GM12865 (cell line): Measurements from ENCODE around the gene NFIA.

ENCODE experiments used
- DNase-seq: peaks from one replicate; pipeline ENCODE4 v3.0.0; 2010; ENCODE audit warnings: low read depth
- H3K4me3 ChIP-seq: 2 replicates; pipeline ENCODE4 v1.5.1; 2011; ENCODE audit warnings: mild to moderate bottlenecking, low read depth, low read length, control low read depth
- CTCF ChIP-seq: IDR thresholded peaks from 2 replicates; pipeline ENCODE4 v1.5.1; 2011; ENCODE audit warnings: low read length, control low read depth, low read depth, inconsistent platforms; ENCODE audit not compliant: insufficient read depth; ENCODE audit errors: missing control alignments

NFIA gene

GRCh38 chr1:61397495-61397894 is 315.1 kb downstream of the NFIA start:
- no peak for TF ChIP-seq CTCF
- no peak for DNase-seq
- H3K4me3 ChIP-seq, result no peak overlapping the region

- no peak for TF ChIP-seq CTCF
- H3K4me3 ChIP-seq, result no peak overlapping the region
- DNase-seq, result no peak
Measured at GRCh38 chr1:61397935-61398334, 315.6 kb downstream of the NFIA start.

GRCh38 chr1:61399199-61399598 is 316.8 kb downstream of the NFIA start:
- no peak for TF ChIP-seq CTCF
- no peak overlapping the region for H3K4me3 ChIP-seq
- no peak for DNase-seq

DNA sequence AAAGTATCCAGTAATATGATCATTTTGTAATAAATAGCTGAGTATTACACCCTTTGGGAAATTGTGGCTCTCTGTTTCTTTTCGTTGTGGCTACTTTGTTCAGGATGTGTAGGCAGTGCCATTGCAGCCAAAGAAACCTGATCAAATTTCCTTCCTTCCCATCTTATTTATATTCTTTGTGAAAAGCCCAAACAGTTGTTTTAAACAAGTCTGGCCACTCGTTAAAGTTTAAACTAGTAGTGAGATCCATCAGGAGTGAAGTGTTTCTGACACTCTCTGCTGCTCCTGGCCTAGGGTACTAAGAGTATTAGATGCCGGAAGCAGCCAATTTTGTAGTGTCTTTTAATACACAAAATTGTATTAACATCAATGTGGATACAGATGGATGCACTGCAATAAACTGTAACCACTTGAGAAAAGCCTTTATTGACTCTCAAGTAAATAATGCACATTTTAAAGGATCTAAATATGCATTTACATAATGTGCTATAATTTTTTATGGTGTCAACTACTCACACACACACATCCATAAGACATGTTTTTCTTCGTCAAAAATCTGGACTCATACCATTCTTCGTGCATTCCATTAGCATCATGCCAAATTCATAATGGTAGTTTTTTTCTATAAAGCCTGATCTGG is 317.9 kb downstream of the NFIA start:
- DNase-seq, result no peak
- no peak overlapping the region for H3K4me3 ChIP-seq

DNA sequence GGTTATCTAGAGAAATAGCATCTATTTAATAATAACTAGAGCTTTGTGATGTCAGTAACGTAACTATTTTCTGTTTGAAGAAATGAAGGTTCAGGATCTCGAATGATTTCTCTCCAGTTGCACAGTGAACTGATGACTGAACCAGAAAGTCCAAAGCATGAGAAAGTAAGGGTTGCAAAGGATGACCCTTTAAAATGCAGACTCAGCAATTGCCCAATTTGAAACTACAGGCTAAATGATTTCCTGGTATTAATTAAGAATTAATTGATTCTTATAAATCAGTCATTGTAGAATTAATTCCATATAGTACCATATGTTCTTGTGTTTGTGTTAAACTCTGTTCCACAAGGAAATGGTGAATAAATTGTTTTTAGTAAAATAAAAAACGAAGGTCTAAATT is 318.6 kb downstream of the NFIA start:
- no peak for DNase-seq
- H3K4me3 ChIP-seq, result no peak overlapping the region
- TF ChIP-seq CTCF, result no peak

More for the DNA sequence above, 317.9 kb downstream of the NFIA start:
- TF ChIP-seq CTCF, result no peak

DNA sequence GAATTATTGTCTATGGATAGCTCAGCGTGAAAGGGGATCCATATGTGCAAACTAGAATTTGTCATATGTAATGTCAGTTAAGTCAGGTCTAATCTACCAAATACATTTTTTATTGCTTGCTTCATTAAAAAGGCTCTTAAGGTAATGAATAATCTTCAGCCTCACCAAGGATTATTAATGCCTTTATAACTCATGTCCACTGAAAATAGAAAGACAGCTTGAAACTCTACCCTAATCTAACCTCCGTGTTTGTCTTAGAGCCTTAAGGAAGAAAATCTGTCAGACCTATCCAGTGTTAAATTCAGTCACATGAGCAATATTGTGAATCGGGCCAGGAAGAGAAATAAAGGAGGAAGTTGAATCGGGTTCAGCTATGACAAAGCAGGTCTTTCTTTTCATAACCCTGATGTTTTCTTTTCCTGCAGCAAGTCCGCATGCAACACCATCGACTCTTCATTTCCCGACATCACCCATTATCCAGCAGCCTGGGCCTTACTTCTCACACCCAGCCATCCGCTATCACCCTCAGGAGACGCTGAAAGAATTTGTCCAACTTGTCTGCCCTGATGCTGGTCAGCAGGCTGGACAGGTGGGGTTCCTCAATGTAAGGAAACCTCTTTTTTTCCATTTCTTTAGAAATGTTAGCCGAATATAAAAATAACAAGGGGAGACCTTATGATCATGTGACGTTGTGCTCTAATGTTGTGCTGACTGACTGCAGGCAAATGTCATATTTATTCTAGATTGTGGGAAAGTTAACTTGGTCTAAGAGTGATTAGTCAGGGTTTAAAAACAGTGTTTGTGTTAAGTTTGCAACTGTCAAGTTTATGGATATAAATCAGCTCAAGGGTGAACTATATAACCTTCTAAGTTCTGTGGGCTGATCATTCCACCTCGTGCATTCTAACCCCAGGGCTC is 321.6 kb downstream of the NFIA start:
- no peak overlapping the region for H3K4me3 ChIP-seq
- TF ChIP-seq CTCF, result no peak
- no peak for DNase-seq
